Endothelial cell (in vitro differentiated cells): ENCODE data around the gene APBA2. TPM values are rescaled to one million over a fixed set of nuclear protein-coding genes. Genes with fewer than 3 reads are reported as not detected.

Source experiments
- DNase-seq: peaks from one replicate; pipeline ENCODE4 v3.0.0; 2021; ENCODE audit warnings: low spot score
- H3K27ac Mint-ChIP-seq: one replicate; pipeline ENCODE4 v1.8.0; 2021; ENCODE audit warnings: mixed read lengths, inconsistent platforms; ENCODE audit not compliant: unreplicated experiment
- H3K27me3 Mint-ChIP-seq: one replicate; pipeline ENCODE4 v1.8.0; 2021; ENCODE audit warnings: mild to moderate bottlenecking, moderate library complexity, mixed read lengths, inconsistent platforms; ENCODE audit not compliant: unreplicated experiment
- H3K36me3 Mint-ChIP-seq: one replicate; pipeline ENCODE4 v1.8.0; 2021; ENCODE audit warnings: mild to moderate bottlenecking, low read depth, mixed read lengths, inconsistent platforms; ENCODE audit not compliant: unreplicated experiment
- H3K4me1 Mint-ChIP-seq: one replicate; pipeline ENCODE4 v1.8.0; 2021; ENCODE audit warnings: mild to moderate bottlenecking, mixed read lengths, inconsistent platforms; ENCODE audit not compliant: unreplicated experiment
- H3K4me3 Mint-ChIP-seq: one replicate; pipeline ENCODE4 v1.8.0; 2021; ENCODE audit warnings: mild to moderate bottlenecking, mixed read lengths, inconsistent platforms; ENCODE audit not compliant: unreplicated experiment
- H3K9me3 Mint-ChIP-seq: one replicate; pipeline ENCODE4 v1.8.0; 2021; ENCODE audit warnings: mixed read lengths, inconsistent platforms; ENCODE audit not compliant: unreplicated experiment
- CTCF ChIP-seq: fragments of 200-600 bp; sonication (generic); IDR thresholded peaks from one replicate; pipeline ENCODE4 v1.5.0; 2021; ENCODE audit warnings: antibody characterized with exemption; ENCODE audit not compliant: unreplicated experiment
- total RNA-seq: library from RNA; stranded (reverse); fragmentation: NEBNext Ultra II Directional; extraction: Animal tissue kit (Norgen Biotek cat#: 25700); gene quantifications from one replicate; pipeline ENCODE4 v1.2.1, GENCODE V29; 2021; ENCODE audit not compliant: unreplicated experiment

Gene APBA2
- total RNA-seq, 1 donor from 2014 or later, result 33.1 TPM

DNA sequence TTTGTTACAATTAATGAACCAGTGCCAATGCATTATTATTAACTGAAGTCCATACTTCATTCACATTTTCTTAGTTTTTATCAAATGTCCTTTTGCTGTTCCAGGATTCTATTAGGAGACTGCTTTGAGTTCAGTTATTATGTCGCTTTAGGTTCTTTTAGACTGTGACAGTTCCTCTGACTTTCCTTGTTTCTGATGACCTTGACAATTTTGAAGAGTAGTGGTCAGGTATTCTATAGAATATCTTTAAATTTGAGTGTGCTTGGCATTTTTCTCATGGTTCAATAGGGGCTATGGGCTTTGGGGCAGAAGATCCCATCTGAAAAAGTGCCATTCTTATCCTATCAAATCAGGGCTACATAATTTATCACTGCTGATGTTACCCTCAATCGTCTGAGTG, 126.3 kb downstream of the APBA2 start:
- H3K27me3 Mint-ChIP-seq, result peaks cover 4% of the 10 kb centered on the region

GRCh38 chr15:29014493-29014892, 128.7 kb downstream of the APBA2 start:
- peaks cover 10% of the 10 kb centered on the region for H3K4me1 Mint-ChIP-seq
- DNase-seq, result no peak
- no peaks in the 10 kb centered on the region for H3K9me3 Mint-ChIP-seq
- no peak overlapping the region for H3K4me3 Mint-ChIP-seq
- no peaks in the 10 kb centered on the region for H3K36me3 Mint-ChIP-seq
- no peak overlapping the region for H3K27ac Mint-ChIP-seq
- no peak for TF ChIP-seq CTCF
- peaks cover 6% of the 10 kb centered on the region for H3K27me3 Mint-ChIP-seq

More for the DNA sequence above, 126.3 kb downstream of the APBA2 start:
- Mint-ChIP-seq H3K4me1 (no peaks in the 10 kb centered on the region), H3K36me3 (no peaks in the 10 kb centered on the region), H3K9me3 (no peaks in the 10 kb centered on the region), H3K4me3 (no peak overlapping the region), H3K27ac (no peak overlapping the region)
- TF ChIP-seq CTCF, result no peak
- no peak for DNase-seq

DNA sequence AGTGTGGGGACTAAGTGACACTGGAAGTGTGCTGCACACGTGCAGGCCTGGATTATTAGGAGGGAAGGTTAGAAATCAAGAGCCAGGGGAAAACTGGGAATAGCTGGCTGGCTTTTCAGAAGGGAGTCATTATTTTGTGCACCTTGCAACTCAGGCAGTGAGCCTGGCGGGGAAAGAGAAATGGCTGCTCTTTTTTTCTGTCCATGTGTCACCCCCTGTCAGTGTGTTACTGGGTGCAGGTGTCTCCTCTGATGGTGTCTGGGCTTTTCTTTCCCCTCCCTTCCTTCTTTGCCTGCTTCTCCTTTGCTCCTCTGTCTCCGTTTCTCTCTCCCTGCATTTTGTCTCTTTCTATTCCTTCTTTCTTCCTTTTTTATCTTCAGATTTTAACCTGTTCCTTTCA, 130.7 kb downstream of the APBA2 start:
- no peak overlapping the region for H3K4me3 Mint-ChIP-seq
- no peak for DNase-seq
- no peaks in the 10 kb centered on the region for H3K36me3 Mint-ChIP-seq
- no peak for TF ChIP-seq CTCF
- no peaks in the 10 kb centered on the region for H3K9me3 Mint-ChIP-seq
- H3K27ac Mint-ChIP-seq, result no peak overlapping the region
- H3K27me3 Mint-ChIP-seq, result peaks cover 4% of the 10 kb centered on the region
- peaks cover 10% of the 10 kb centered on the region for H3K4me1 Mint-ChIP-seq

DNA sequence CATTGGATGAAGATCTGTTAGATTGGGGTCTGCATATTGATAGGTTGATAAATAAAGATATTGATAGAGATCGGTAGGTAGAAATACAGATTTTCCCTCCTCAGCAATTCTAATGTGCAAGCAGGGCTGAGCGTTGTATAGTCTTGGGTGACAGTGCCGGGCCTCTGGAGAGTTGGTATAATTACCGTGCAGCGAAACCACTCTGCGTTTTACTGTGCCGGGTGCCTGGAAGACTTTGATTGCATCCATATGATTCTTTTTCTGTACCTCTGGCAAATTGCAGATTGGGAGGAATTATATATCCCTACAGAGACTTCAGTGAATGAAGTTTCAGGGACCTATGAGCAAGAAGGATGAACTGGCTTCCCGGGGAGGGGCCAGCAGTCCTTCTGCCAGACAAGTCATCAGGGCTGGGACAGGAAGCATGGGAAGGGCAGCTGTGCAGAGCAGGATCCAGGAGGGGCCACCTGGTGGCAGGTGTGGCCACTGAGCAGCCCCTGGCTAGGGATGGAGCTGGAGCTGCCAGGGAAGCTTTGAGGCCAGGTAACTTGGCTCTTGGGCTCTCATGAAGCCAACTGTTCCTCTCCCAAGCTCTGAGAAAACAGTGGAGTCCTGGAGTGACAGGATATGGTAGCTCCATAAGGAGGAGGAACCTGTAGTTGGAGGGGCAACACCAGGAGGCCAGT, 132.5 kb downstream of the APBA2 start:
- H3K4me3 Mint-ChIP-seq, result no peak overlapping the region
- peaks cover 4% of the 10 kb centered on the region for H3K27me3 Mint-ChIP-seq
- H3K27ac Mint-ChIP-seq, result no peak overlapping the region
- DNase-seq, result no peak
- TF ChIP-seq CTCF, result peak; percentile 12
- no peaks in the 10 kb centered on the region for H3K9me3 Mint-ChIP-seq
- peaks cover 10% of the 10 kb centered on the region for H3K4me1 Mint-ChIP-seq
- no peaks in the 10 kb centered on the region for H3K36me3 Mint-ChIP-seq
